ENCODE data around the gene NAALADL2. TPM values are rescaled to one million over a fixed set of nuclear protein-coding genes. Genes with fewer than 3 reads are reported as not detected.
"Not testable (repeated sequence)": the region's sequence is repeated elsewhere in the genome, so short reads cannot be mapped to it uniquely, and the experiment has no call there.

The NAALADL2 gene
- polyA plus RNA-seq, 2 donors: 0.26 to 0.54 TPM

DNA sequence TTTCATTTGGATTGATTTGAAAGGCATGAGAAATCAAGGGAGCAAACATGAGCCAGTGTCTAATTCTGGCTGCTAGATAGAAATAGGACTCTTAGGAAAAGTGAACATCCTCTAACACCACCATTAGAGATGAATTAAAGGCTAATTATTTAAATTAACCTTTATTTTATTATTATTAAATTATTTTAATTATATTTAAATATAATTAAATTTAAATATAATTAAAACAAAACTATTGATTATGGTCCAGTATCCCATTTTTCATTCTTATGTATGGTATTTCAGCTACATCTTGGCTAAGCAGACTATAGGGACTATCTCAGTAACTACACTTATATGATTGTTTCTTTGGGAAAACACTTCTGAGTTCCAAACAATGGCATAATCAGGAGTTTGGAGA, 904.8 kb downstream of the NAALADL2 start:
- Histone ChIP-seq H3K4me1 (ENCODE audit: control insufficient read depth in 2 of 2, insufficient read depth in 2 of 2, low read length in 1 of 2) (no peaks in the 10 kb centered on the region), H3K27me3 (ENCODE audit: control insufficient read depth in 1 of 2, insufficient read depth in 2 of 2, low read length in 2 of 2) (no peaks in the 10 kb centered on the region), H3K27ac (ENCODE audit: low read depth in 2 of 2, low read length in 1 of 2) (no peak overlapping the region), H3K4me3 (ENCODE audit: low read depth in 1 of 2, low read length in 2 of 2) (no peak overlapping the region), H3K9me3 (ENCODE audit: control insufficient read depth in 2 of 2, insufficient read depth in 1 of 2, low read depth in 1 of 2, low read length in 1 of 2) (no peaks in the 10 kb centered on the region), H3K36me3 (ENCODE audit: control insufficient read depth in 2 of 2, insufficient read depth in 2 of 2, low read length in 1 of 2) (no peaks in the 10 kb centered on the region)

DNA sequence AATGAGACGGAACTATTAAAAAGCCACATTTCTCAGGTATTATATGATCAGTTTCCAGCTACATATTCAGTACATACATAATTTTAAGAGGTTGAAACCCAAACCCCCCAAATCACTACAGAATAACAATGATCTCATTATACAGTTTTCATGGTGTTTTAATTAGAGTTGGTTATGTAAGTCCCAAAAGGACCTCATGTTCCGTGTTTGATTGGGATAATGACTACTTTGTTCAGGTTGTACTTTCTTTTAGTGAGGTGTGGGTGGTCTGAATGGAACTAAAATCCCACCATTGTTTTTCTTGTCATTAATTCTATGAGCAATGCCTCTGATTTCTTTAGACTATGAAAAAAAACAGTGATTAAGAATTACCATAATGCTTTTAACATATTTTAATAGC, 905.6 kb downstream of the NAALADL2 start:
- H3K9me3 ChIP-seq (ENCODE audit: control insufficient read depth in 2 of 2, insufficient read depth in 1 of 2, low read depth in 1 of 2, low read length in 1 of 2): no peaks in the 10 kb centered on the region
- H3K4me1 ChIP-seq (ENCODE audit: control insufficient read depth in 2 of 2, insufficient read depth in 2 of 2, low read length in 1 of 2): no peaks in the 10 kb centered on the region
- H3K27ac ChIP-seq (ENCODE audit: low read depth in 2 of 2, low read length in 1 of 2): no peak overlapping the region
- no peak overlapping the region for H3K4me3 ChIP-seq (ENCODE audit: low read depth in 1 of 2, low read length in 2 of 2)
- H3K27me3 ChIP-seq (ENCODE audit: control insufficient read depth in 1 of 2, insufficient read depth in 2 of 2, low read length in 2 of 2): no peaks in the 10 kb centered on the region
- H3K36me3 ChIP-seq (ENCODE audit: control insufficient read depth in 2 of 2, insufficient read depth in 2 of 2, low read length in 1 of 2): no peaks in the 10 kb centered on the region
- WGBS, 2 donors: 85 to 87% methylated on average over 2 of the region's 2 CpGs

DNA sequence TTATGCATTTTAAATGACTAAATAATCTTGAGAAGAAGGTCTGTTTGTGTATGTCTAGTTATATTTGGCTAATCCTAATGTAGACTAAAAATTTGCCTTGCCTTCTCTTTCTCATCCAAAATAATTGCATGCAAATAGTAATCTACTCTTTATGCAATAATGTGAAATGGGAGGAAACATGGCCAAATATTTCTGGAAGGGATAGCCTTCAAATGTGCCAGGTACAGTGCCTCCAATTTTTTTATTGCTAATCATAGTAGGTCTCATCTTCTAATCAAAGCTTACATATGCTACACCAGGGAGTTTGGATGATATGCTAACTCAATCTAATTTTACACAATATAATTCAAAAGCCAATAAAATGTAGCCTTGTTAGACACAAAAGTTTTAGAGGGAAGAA, 911.3 kb downstream of the NAALADL2 start:
- no peak overlapping the region for H3K27ac ChIP-seq (ENCODE audit: low read depth in 2 of 2, low read length in 1 of 2)

DNA sequence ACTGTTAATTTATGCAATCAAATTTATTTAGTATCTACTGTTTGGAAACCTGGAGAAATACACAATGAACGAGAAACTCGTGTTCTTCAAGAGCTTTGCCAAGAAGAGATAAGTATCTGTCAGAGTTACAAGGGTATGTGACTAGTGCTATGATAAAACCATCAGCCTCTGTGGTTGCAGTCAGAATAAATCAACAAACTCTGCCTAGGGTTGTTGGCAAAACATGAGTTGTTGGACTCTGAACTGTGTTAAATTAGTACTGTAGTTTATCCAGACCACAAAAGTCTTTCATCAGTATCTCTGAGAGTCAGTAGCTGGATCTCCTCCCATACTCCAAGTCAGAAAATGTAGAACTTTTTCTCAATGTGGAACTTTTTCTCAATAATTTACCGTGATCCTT, 918.4 kb downstream of the NAALADL2 start:
- no peaks in the 10 kb centered on the region for H3K36me3 ChIP-seq (ENCODE audit: control insufficient read depth in 2 of 2, insufficient read depth in 2 of 2, low read length in 1 of 2)
- H3K27me3 ChIP-seq (ENCODE audit: control insufficient read depth in 1 of 2, insufficient read depth in 2 of 2, low read length in 2 of 2): no peaks in the 10 kb centered on the region
- 49 to 71% methylated on average over 3 of the region's 3 CpGs for WGBS, 2 donors
- H3K4me3 ChIP-seq (ENCODE audit: low read depth in 1 of 2, low read length in 2 of 2): no peak overlapping the region
- no peaks in the 10 kb centered on the region for H3K9me3 ChIP-seq (ENCODE audit: control insufficient read depth in 2 of 2, insufficient read depth in 1 of 2, low read depth in 1 of 2, low read length in 1 of 2)
- H3K4me1 ChIP-seq (ENCODE audit: control insufficient read depth in 2 of 2, insufficient read depth in 2 of 2, low read length in 1 of 2): no peaks in the 10 kb centered on the region
- no peak overlapping the region for H3K27ac ChIP-seq (ENCODE audit: low read depth in 2 of 2, low read length in 1 of 2)

More for the DNA sequence above, 911.3 kb downstream of the NAALADL2 start:
- no peaks in the 10 kb centered on the region for H3K27me3 ChIP-seq (ENCODE audit: control insufficient read depth in 1 of 2, insufficient read depth in 2 of 2, low read length in 2 of 2)
- H3K4me1 ChIP-seq (ENCODE audit: control insufficient read depth in 2 of 2, insufficient read depth in 2 of 2, low read length in 1 of 2): no peaks in the 10 kb centered on the region
- no peak overlapping the region for H3K4me3 ChIP-seq (ENCODE audit: low read depth in 1 of 2, low read length in 2 of 2)
- H3K36me3 ChIP-seq (ENCODE audit: control insufficient read depth in 2 of 2, insufficient read depth in 2 of 2, low read length in 1 of 2): no peaks in the 10 kb centered on the region
- no peaks in the 10 kb centered on the region for H3K9me3 ChIP-seq (ENCODE audit: control insufficient read depth in 2 of 2, insufficient read depth in 1 of 2, low read depth in 1 of 2, low read length in 1 of 2)

DNA sequence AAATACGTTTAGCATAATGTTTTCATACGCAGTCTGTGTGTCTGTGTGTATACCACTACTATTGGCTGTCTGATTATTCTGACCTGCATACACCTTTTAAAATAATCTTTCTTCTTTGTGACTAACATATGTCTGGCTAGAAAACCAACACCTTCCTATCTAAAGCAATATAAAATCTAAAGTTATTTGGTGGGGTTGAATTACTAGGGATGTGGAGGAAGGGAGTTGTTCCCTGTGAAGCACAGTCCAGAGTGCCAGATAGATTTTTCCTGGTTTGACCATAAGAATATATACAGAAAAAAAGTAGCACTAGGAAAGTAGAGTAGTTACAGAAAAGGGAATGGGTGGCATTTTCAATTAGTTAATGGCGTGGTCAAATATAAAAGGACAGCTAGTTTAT, 918.8 kb downstream of the NAALADL2 start:
- H3K27ac ChIP-seq (ENCODE audit: low read depth in 2 of 2, low read length in 1 of 2): no peak overlapping the region
- H3K9me3 ChIP-seq (ENCODE audit: control insufficient read depth in 2 of 2, insufficient read depth in 1 of 2, low read depth in 1 of 2, low read length in 1 of 2): no peaks in the 10 kb centered on the region
- H3K4me3 ChIP-seq (ENCODE audit: low read depth in 1 of 2, low read length in 2 of 2): no peak overlapping the region
- no peaks in the 10 kb centered on the region for H3K27me3 ChIP-seq (ENCODE audit: control insufficient read depth in 1 of 2, insufficient read depth in 2 of 2, low read length in 2 of 2)
- 85 to 92% methylated on average over 3 of the region's 3 CpGs for WGBS, 2 donors
- H3K4me1 ChIP-seq (ENCODE audit: control insufficient read depth in 2 of 2, insufficient read depth in 2 of 2, low read length in 1 of 2): no peaks in the 10 kb centered on the region
- H3K36me3 ChIP-seq (ENCODE audit: control insufficient read depth in 2 of 2, insufficient read depth in 2 of 2, low read length in 1 of 2): no peaks in the 10 kb centered on the region

DNA sequence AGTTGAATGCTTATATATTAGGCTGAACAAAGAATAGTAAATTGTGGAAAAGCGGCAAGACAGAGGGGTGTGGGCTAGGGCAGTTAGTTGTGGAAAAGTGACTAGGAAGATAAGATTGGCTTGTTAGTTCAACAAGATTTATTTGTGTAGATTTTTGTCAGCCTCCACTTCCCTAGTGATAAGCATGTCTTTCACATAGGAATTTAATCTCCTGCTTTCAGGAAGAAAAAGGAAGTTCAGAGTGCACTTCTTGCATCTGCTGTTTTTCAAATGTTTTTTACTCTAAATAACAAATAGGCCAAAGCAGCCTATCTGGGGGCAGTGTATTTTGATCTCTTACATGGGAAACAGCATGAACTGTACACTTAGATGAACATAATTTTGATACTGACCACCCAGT, 919.9 kb downstream of the NAALADL2 start:
- WGBS, 2 donors: 69 to 89% methylated on average over 1 of the region's 1 CpG
- no peaks in the 10 kb centered on the region for H3K9me3 ChIP-seq (ENCODE audit: control insufficient read depth in 2 of 2, insufficient read depth in 1 of 2, low read depth in 1 of 2, low read length in 1 of 2)
- H3K27ac ChIP-seq (ENCODE audit: low read depth in 2 of 2, low read length in 1 of 2): no peak overlapping the region
- H3K4me3 ChIP-seq (ENCODE audit: low read depth in 1 of 2, low read length in 2 of 2): no peak overlapping the region
- H3K4me1 ChIP-seq (ENCODE audit: control insufficient read depth in 2 of 2, insufficient read depth in 2 of 2, low read length in 1 of 2): no peaks in the 10 kb centered on the region
- no peaks in the 10 kb centered on the region for H3K27me3 ChIP-seq (ENCODE audit: control insufficient read depth in 1 of 2, insufficient read depth in 2 of 2, low read length in 2 of 2)
- H3K36me3 ChIP-seq (ENCODE audit: control insufficient read depth in 2 of 2, insufficient read depth in 2 of 2, low read length in 1 of 2): no peaks in the 10 kb centered on the region

DNA sequence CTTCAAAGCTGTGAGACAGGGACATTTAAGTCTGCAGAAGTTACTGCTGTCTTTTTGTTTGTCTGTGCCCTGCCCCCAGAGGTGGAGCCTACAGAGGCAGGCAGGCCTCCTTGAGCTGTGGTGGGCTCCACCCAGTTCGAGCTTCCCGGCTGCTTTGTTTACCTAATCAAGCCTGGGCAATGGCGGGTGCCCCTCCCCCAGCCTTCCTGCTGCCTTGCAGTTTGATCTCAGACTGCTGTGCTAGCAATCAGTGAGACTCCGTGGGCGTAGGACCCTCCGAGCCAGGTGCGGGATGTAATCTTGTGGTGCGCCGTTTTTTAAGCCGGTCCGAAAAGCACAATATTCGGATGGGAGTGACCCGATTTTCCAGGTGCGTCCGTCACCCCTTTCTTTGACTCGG, 928.0 kb downstream of the NAALADL2 start:
- H3K27ac ChIP-seq (ENCODE audit: low read depth in 2 of 2, low read length in 1 of 2); H3K9me3 ChIP-seq (ENCODE audit: control insufficient read depth in 2 of 2, insufficient read depth in 1 of 2, low read depth in 1 of 2, low read length in 1 of 2); H3K27me3 ChIP-seq (ENCODE audit: control insufficient read depth in 1 of 2, insufficient read depth in 2 of 2, low read length in 2 of 2); H3K4me3 ChIP-seq (ENCODE audit: low read depth in 1 of 2, low read length in 2 of 2); H3K36me3 ChIP-seq (ENCODE audit: control insufficient read depth in 2 of 2, insufficient read depth in 2 of 2, low read length in 1 of 2); H3K4me1 ChIP-seq (ENCODE audit: control insufficient read depth in 2 of 2, insufficient read depth in 2 of 2, low read length in 1 of 2): not testable (repeated sequence)
- whole genome bisulfite sequencing, 2 donors: 80 to 100% methylated on average over 2 to 12 of the region's 16 CpGs

DNA sequence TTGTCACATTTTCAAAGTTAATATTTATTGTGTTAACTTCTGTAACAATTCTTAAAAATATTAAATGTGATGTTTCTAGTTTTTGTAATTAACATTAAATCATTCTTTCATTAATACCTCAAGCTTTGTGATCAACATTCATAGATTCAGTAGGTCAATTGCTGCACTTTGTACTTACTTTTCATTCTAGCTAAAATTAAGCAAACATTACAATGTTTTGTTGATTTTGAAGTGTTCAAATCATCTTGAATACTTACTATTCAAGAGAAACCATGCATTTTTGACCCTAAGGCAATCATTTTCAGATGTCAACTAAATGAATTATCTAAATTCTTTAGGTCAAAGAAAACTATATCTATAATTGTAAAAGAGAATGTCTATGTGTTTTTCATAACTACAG, 933.1 kb downstream of the NAALADL2 start:
- Histone ChIP-seq H3K4me3 (ENCODE audit: low read depth in 1 of 2, low read length in 2 of 2) (no peak overlapping the region), H3K4me1 (ENCODE audit: control insufficient read depth in 2 of 2, insufficient read depth in 2 of 2, low read length in 1 of 2) (no peaks in the 10 kb centered on the region), H3K9me3 (ENCODE audit: control insufficient read depth in 2 of 2, insufficient read depth in 1 of 2, low read depth in 1 of 2, low read length in 1 of 2) (no peaks in the 10 kb centered on the region), H3K36me3 (ENCODE audit: control insufficient read depth in 2 of 2, insufficient read depth in 2 of 2, low read length in 1 of 2) (no peaks in the 10 kb centered on the region), H3K27ac (ENCODE audit: low read depth in 2 of 2, low read length in 1 of 2) (no peak overlapping the region), H3K27me3 (ENCODE audit: control insufficient read depth in 1 of 2, insufficient read depth in 2 of 2, low read length in 2 of 2) (no peaks in the 10 kb centered on the region)

DNA sequence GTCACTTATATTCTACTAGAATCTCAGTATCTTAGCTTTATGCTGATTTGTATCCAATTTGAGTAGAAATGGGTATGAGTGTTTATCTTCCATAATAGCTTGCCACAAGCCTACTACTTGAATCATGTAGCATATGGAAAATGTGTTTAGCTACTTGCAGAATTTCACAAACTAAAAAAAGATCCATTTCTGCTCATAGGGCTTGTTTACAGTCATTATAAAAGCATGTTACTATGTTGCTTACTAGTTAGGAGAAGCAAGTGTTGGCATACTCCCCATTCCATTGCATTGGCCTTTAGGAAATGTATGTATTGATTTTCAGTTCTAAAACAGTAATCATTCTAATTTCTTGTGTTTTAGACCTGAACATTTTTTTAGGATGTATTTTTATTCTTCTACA, 939.2 kb downstream of the NAALADL2 start:
- H3K4me1 ChIP-seq (ENCODE audit: control insufficient read depth in 2 of 2, insufficient read depth in 2 of 2, low read length in 1 of 2): no peaks in the 10 kb centered on the region

DNA sequence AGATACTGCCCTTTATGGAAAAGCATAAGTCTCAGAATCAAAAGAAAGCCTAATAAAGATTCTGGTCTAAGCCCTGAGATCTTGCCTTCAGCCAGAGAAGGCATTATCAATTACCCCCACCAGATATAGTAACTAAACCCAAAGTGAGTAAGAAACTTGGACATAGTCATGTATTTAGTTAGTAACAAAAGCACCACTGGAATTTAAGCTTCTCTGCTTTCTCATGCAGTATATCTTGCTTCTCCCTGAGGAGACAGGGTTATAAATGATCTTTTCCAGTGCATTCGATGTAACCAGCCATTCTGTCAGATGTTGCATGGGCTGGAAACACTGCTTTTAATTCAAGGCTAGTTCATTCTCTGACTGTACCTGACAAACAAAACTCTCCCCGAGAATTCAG, 946.7 kb downstream of the NAALADL2 start:
- no peak overlapping the region for H3K27ac ChIP-seq (ENCODE audit: low read depth in 2 of 2, low read length in 1 of 2)
- 52 to 53% methylated on average over 2 of the region's 2 CpGs for WGBS, 2 donors
- no peaks in the 10 kb centered on the region for H3K27me3 ChIP-seq (ENCODE audit: control insufficient read depth in 1 of 2, insufficient read depth in 2 of 2, low read length in 2 of 2)
- H3K36me3 ChIP-seq (ENCODE audit: control insufficient read depth in 2 of 2, insufficient read depth in 2 of 2, low read length in 1 of 2): no peaks in the 10 kb centered on the region
- H3K9me3 ChIP-seq (ENCODE audit: control insufficient read depth in 2 of 2, insufficient read depth in 1 of 2, low read depth in 1 of 2, low read length in 1 of 2): no peaks in the 10 kb centered on the region
- no peak overlapping the region for H3K4me3 ChIP-seq (ENCODE audit: low read depth in 1 of 2, low read length in 2 of 2)
- no peaks in the 10 kb centered on the region for H3K4me1 ChIP-seq (ENCODE audit: control insufficient read depth in 2 of 2, insufficient read depth in 2 of 2, low read length in 1 of 2)

More for the DNA sequence above, 939.2 kb downstream of the NAALADL2 start:
- Histone ChIP-seq H3K9me3 (ENCODE audit: control insufficient read depth in 2 of 2, insufficient read depth in 1 of 2, low read depth in 1 of 2, low read length in 1 of 2) (no peaks in the 10 kb centered on the region), H3K4me3 (ENCODE audit: low read depth in 1 of 2, low read length in 2 of 2) (no peak overlapping the region), H3K27me3 (ENCODE audit: control insufficient read depth in 1 of 2, insufficient read depth in 2 of 2, low read length in 2 of 2) (no peaks in the 10 kb centered on the region), H3K36me3 (ENCODE audit: control insufficient read depth in 2 of 2, insufficient read depth in 2 of 2, low read length in 1 of 2) (no peaks in the 10 kb centered on the region), H3K27ac (ENCODE audit: low read depth in 2 of 2, low read length in 1 of 2) (no peak overlapping the region)

Data from esophagus (tissue), 2 donors.